SK-N-SH (cell line): ENCODE measurements around the gene GNPAT. TPM values are rescaled to one million over a fixed set of nuclear protein-coding genes. Genes with fewer than 3 reads are reported as not detected.

Experiments
- CTCF ChIA-PET: fragments of 300-600, 350-600 bp; formaldehyde crosslinking; extraction: SDS; loops from one replicate; lab custom pipeline; 2021; lab: Yijun Ruan, JAX
- POLR2A ChIA-PET: fragments of 350-600 bp; sonication (Branson Sonifier 250); formaldehyde crosslinking; extraction: SDS; loops from one replicate; lab custom pipeline; 2020; ENCODE audit warnings: antibody characterized with exemption, inconsistent platforms; lab: Yijun Ruan, JAX
- DNase-seq: peaks from one replicate; pipeline ENCODE4 v3.0.0; 2012
- H2AFZ ChIP-seq: fragments of 200-600 bp; sonication (generic); 2 replicates; pipeline ENCODE4 v1.8.1; 2016; ENCODE audit warnings: antibody characterized with exemption, mild to moderate bottlenecking, low read depth
- H3F3A ChIP-seq: fragments of 200-600 bp; sonication (generic); replicated peaks from 2 replicates; pipeline ENCODE3; 2016; ENCODE audit warnings: antibody characterized with exemption, mild to moderate bottlenecking; ENCODE audit not compliant: insufficient read depth
- H3K27ac ChIP-seq, 2 experiments: fragments of 200-500 bp in 1 of 2; fragments of 200-600 bp in 1 of 2; sonication (Bioruptor generic) in 1 of 2; sonication (generic), shearing (Covaris generic) in 1 of 2; 2 replicates each; pipeline versions ENCODE4 v1.5.1 to v1.6.1; 2014 to 2016; ENCODE audit warnings: low read depth in 2 of 2, inconsistent platforms in 1 of 2, low read length in 1 of 2, mild to moderate bottlenecking in 1 of 2, mixed read lengths in 1 of 2
- H3K27me3 ChIP-seq: fragments of 200-600 bp; sonication (generic), shearing (Covaris generic); 2 replicates; pipeline ENCODE4 v1.6.1; 2016; ENCODE audit warnings: mixed run types; ENCODE audit not compliant: insufficient read depth
- H3K36me3 ChIP-seq, 2 experiments: fragments of 200-500 bp in 1 of 2; fragments of 200-600 bp in 1 of 2; sonication (Bioruptor generic) in 1 of 2; sonication (generic) in 1 of 2; replicated peaks in 1 of 2; 2 replicates each; pipeline versions ENCODE3 to v1.5.1; 2014 to 2016; ENCODE audit warnings: low read length in 1 of 2, mild to moderate bottlenecking in 1 of 2; ENCODE audit not compliant: insufficient read depth in 2 of 2, control insufficient read depth in 1 of 2
- H3K4me1 ChIP-seq, 2 experiments: fragments of 200-500 bp in 1 of 2; fragments of 200-600 bp in 1 of 2; sonication (Bioruptor generic) in 1 of 2; sonication (generic), shearing (Covaris generic) in 1 of 2; 2 replicates each; pipeline versions ENCODE4 v1.5.1 to v1.6.1; 2014 to 2016; ENCODE audit warnings: low read depth in 1 of 2, low read length in 1 of 2, mixed run types in 1 of 2; ENCODE audit not compliant: insufficient read depth in 2 of 2, control insufficient read depth in 1 of 2
- H3K4me2 ChIP-seq: fragments of 200-600 bp; sonication (generic), shearing (Covaris generic); 2 replicates; pipeline ENCODE4 v1.6.1; 2017; ENCODE audit warnings: mixed run types
- H3K4me3 ChIP-seq, 2 experiments: fragments of 200-500 bp in 1 of 2; fragments of 200-600 bp in 1 of 2; sonication (Bioruptor generic) in 1 of 2; sonication (generic), shearing (Covaris generic) in 1 of 2; 2 replicates each; pipeline versions ENCODE4 v1.5.1 to v1.8.1; 2014 to 2016; ENCODE audit warnings: low read depth in 2 of 2, inconsistent platforms in 1 of 2, low read length in 1 of 2, mild to moderate bottlenecking in 1 of 2, mixed read lengths in 1 of 2, moderate library complexity in 1 of 2
- H3K79me2 ChIP-seq: fragments of 200-600 bp; sonication (generic); 2 replicates; pipeline ENCODE4 v1.8.1; 2017; ENCODE audit warnings: mild to moderate bottlenecking; ENCODE audit not compliant: insufficient read depth
- H3K9ac ChIP-seq: fragments of 200-600 bp; sonication (generic); 2 replicates; pipeline ENCODE4 v1.6.1; 2017; ENCODE audit warnings: mixed run types
- H3K9me2 ChIP-seq: fragments of 200-600 bp; sonication (generic); 2 replicates; pipeline ENCODE4 v1.6.1; 2017; ENCODE audit warnings: mixed run types
- H3K9me3 ChIP-seq: fragments of 200-600 bp; sonication (generic); 2 replicates; pipeline ENCODE4 v1.6.1; 2017; ENCODE audit warnings: mixed run types, mild to moderate bottlenecking, moderate library complexity
- H4K20me1 ChIP-seq: fragments of 200-600 bp; sonication (generic); 2 replicates; pipeline ENCODE4 v1.6.1; 2017; ENCODE audit warnings: mild to moderate bottlenecking, mixed run types; ENCODE audit not compliant: insufficient read depth
- CHD2 ChIP-seq: fragments of 150-350 bp; IDR thresholded peaks from 2 replicates; pipeline ENCODE4 v1.6.1; 2018; ENCODE audit warnings: low read length; ENCODE audit not compliant: partially characterized antibody
- ELF1 ChIP-seq: IDR thresholded peaks from 2 replicates; pipeline ENCODE4 v1.4.0; 2012
- EP300 ChIP-seq, 2 experiments: IDR thresholded peaks; 2 replicates each; pipeline versions ENCODE4 v1.4.0 to v1.6.1; 2012; ENCODE audit warnings: borderline replicate concordance in 1 of 2, low read depth in 1 of 2, low read length in 1 of 2
- EZH2phosphoT487 ChIP-seq: fragments of 200-600 bp; sonication (generic); IDR thresholded peaks from 2 replicates; pipeline ENCODE4 v1.6.1; 2017; ENCODE audit warnings: low read depth, mixed run types, mild to moderate bottlenecking, antibody characterized with exemption, moderate library complexity, borderline replicate concordance
- FOXJ3 ChIP-seq: sonication (generic); formaldehyde crosslinking; IDR thresholded peaks from 2 replicates; pipeline ENCODE4 v1.5.1; 2020; ENCODE audit warnings: mild to moderate bottlenecking, missing genetic modification reagents
- FOXM1 ChIP-seq: IDR thresholded peaks from 2 replicates; pipeline ENCODE4 v1.4.0; 2012; ENCODE audit warnings: low read depth, mild to moderate bottlenecking
- GABPA ChIP-seq: IDR thresholded peaks from 2 replicates; pipeline ENCODE4 v1.4.0; 2012; ENCODE audit warnings: low read depth, mild to moderate bottlenecking
- GATA2 ChIP-seq: sonication (generic); formaldehyde crosslinking; IDR thresholded peaks from 2 replicates; pipeline ENCODE4 v1.5.0; 2020; ENCODE audit warnings: mild to moderate bottlenecking, missing genetic modification reagents
- JUND ChIP-seq: IDR thresholded peaks from 2 replicates; pipeline ENCODE4 v1.4.0; 2012
- MXI1 ChIP-seq: IDR thresholded peaks from 2 replicates; pipeline ENCODE4 v1.6.1; 2012; ENCODE audit warnings: mild to moderate bottlenecking, low read depth, low read length, improper control_type of control experiment
- NRF1 ChIP-seq: IDR thresholded peaks from 2 replicates; pipeline ENCODE4 v1.6.1; 2012; ENCODE audit warnings: low read depth, mild to moderate bottlenecking, low read length
- RAD21 ChIP-seq: IDR thresholded peaks from 2 replicates; pipeline ENCODE4 v1.6.1; 2012; ENCODE audit warnings: mild to moderate bottlenecking, low read length
- RXRA ChIP-seq: IDR thresholded peaks from 2 replicates; pipeline ENCODE4 v1.4.0; 2012; ENCODE audit warnings: low read depth, mild to moderate bottlenecking, borderline replicate concordance
- TAF1 ChIP-seq: IDR thresholded peaks from 2 replicates; pipeline ENCODE4 v1.6.1; 2012; ENCODE audit warnings: low read depth, mild to moderate bottlenecking, low read length, moderate library complexity, borderline replicate concordance
- TEAD4 ChIP-seq: IDR thresholded peaks from 2 replicates; pipeline ENCODE4 v1.4.0; 2012; ENCODE audit warnings: mild to moderate bottlenecking, borderline replicate concordance; ENCODE audit not compliant: insufficient read depth
- YY1 ChIP-seq: IDR thresholded peaks from 2 replicates; pipeline ENCODE4 v1.4.0; 2012; ENCODE audit warnings: low read depth, mild to moderate bottlenecking
- WGBS: methylation state at CpG from one replicate; pipeline ENCODE4 v1.1.6; 2017; ENCODE audit warnings: low lambda C conversion rate; 5-methylcytosine and 5-hydroxymethylcytosine counted together
- polyA plus RNA-seq, 3 experiments: library from polyadenylated mRNA; depleted of rRNA; stranded (reverse); fragments of >200 nt; gene quantifications; 2 replicates each; pipeline ENCODE4 v1.2.3, GENCODE V29; 2012
- TF ChIP-seq, protein P1 (sequence below): IDR thresholded peaks from 2 replicates; pipeline ENCODE4 v1.4.0; 2012; ENCODE audit warnings: low read depth, borderline replicate concordance
- TF ChIP-seq, protein P2 (sequence below): IDR thresholded peaks from 2 replicates; pipeline ENCODE4 v1.6.1; 2012; ENCODE audit warnings: mild to moderate bottlenecking, low read depth, low read length, moderate library complexity

Gene GNPAT
- polyA plus RNA-seq, 1 of the 3 experiments (the other 2 are of a cell fraction), result 14.7 TPM

DNA sequence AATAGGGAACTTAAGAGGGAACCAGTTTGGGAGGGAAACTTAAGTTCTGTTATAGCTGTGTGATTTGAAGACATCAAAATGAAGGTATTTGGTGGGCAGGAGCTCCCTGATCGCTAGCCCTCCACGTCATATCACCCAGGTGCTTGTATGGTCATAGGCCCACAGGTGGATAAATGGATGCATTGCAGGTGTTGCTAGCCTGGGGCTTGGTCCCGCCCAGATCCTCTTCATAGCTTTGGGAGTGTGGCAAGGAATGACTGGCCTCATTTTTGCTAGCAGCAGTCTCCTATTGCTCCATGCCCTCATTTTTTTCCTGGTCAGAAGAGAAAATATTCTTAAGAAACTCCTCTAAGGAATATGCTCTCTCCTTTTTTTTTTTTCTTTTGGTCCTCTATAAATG is 11.3 kb downstream of the GNPAT start:
- TF ChIP-seq TEAD4, result no peak
- peaks cover 25 to 27% of the 10 kb centered on the region in 2 experiments for H3K36me3 ChIP-seq
- ChIA-PET CTCF (no interaction called here), POLR2A (no interaction called here)
- no peaks in the 10 kb centered on the region for H3F3A ChIP-seq
- H4K20me1 ChIP-seq, result no peaks in the 10 kb centered on the region
- H3K79me2 ChIP-seq, result peaks cover 23% of the 10 kb centered on the region; the same call in 1 of the 2 replicates
- H3K4me1 ChIP-seq, result no peaks in the 10 kb centered on the region
- WGBS, result 88% methylated on average over 3 of the region's 3 CpGs
- no peak overlapping the region for H3K4me3 ChIP-seq
- no peak overlapping the region for H3K4me2 ChIP-seq
- H3K9me3 ChIP-seq, result no peaks in the 10 kb centered on the region
- H2AFZ ChIP-seq, result no peak overlapping the region
- no peak for DNase-seq
- no peaks in the 10 kb centered on the region for H3K9me2 ChIP-seq
- H3K27me3 ChIP-seq, result no peaks in the 10 kb centered on the region
- no peak overlapping the region for H3K27ac ChIP-seq
- no peak overlapping the region for H3K9ac ChIP-seq

DNA sequence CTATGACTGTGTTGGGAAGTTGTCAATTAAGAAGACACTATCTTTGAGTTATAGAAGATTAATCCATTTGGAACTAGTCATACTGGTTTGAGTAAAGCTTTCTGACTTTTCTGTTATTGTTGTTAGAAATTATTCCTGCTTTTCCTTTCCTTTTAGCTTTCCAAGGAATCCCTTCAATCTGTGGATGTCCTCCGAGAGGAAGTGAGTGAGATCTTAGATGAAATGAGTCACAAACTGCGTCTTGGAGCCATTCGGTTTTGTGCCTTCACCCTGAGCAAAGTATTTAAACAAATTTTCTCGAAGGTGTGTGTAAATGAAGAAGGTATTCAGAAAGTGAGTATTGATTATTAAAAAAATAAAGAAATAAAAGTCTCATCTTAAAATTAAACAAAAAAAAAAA is 19.3 kb downstream of the GNPAT start:
- H3K4me2 ChIP-seq, result no peak overlapping the region
- no peak for TF ChIP-seq FOXM1
- no peak for TF ChIP-seq TAF1
- TF ChIP-seq, protein P1, sequence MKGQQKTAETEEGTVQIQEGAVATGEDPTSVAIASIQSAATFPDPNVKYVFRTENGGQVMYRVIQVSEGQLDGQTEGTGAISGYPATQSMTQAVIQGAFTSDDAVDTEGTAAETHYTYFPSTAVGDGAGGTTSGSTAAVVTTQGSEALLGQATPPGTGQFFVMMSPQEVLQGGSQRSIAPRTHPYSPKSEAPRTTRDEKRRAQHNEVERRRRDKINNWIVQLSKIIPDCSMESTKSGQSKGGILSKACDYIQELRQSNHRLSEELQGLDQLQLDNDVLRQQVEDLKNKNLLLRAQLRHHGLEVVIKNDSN, result no peak
- no peak for TF ChIP-seq GABPA
- TF ChIP-seq CHD2, result no peak
- no peak for TF ChIP-seq EZH2phosphoT487
- no peak for TF ChIP-seq JUND
- TF ChIP-seq MXI1, result no peak
- no peak for TF ChIP-seq YY1
- no peak for TF ChIP-seq TEAD4
- TF ChIP-seq NRF1, result no peak
- CTCF ChIA-PET, result no interaction called here
- peaks cover 69 to 73% of the 10 kb centered on the region in 2 experiments for H3K36me3 ChIP-seq
- H3K27me3 ChIP-seq, result no peaks in the 10 kb centered on the region
- H3K9me2 ChIP-seq, result no peaks in the 10 kb centered on the region
- POLR2A ChIA-PET, result no interaction called here
- H3K9ac ChIP-seq, result no peak overlapping the region
- no peaks in the 10 kb centered on the region for H4K20me1 ChIP-seq
- no peaks in the 10 kb centered on the region for H3K4me1 ChIP-seq
- H3K79me2 ChIP-seq, result no peaks in the 10 kb centered on the region
- DNase-seq, result no peak
- no peak overlapping the region for H3K27ac ChIP-seq
- no peaks in the 10 kb centered on the region for H3K9me3 ChIP-seq
- no peak overlapping the region for H2AFZ ChIP-seq
- no peaks in the 10 kb centered on the region for H3F3A ChIP-seq
- 83% methylated on average over 4 of the region's 4 CpGs for WGBS
- no peak overlapping the region for H3K4me3 ChIP-seq

DNA sequence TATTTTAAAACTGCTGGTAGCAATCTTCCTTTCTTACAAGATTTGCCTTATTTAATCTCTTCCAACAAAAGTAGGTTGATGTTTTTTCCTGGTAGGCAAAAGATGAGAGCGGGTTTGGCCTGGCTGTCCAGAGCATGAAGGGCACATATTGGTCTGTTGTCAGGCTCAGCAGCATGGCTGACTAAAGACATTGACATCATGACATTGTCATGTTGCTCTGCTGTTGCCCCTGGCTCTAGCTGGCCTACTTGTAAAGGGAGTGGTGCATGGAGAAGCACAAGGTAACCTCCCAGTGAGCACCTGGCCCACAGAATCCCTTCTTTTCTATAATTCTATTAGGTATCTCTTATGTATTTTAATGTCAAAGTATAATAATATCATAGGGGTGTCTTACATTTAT is 23.6 kb downstream of the GNPAT start:
- no peaks in the 10 kb centered on the region for H4K20me1 ChIP-seq
- H3K4me1 ChIP-seq, result no peaks in the 10 kb centered on the region
- H3K9me3 ChIP-seq, result no peaks in the 10 kb centered on the region
- no peak for DNase-seq
- ChIA-PET CTCF (no interaction called here), POLR2A (interaction anchor here (0.7 kb wide), 1 partner anchor 156 kb away, joined by 3 read pairs; no protein-coding TSS in a partner anchor)
- H3K4me2 ChIP-seq, result no peak overlapping the region
- peaks cover 54 to 83% of the 10 kb centered on the region in 2 experiments for H3K36me3 ChIP-seq
- no peaks in the 10 kb centered on the region for H3K27me3 ChIP-seq
- H3K79me2 ChIP-seq, result no peaks in the 10 kb centered on the region
- H3K9me2 ChIP-seq, result no peaks in the 10 kb centered on the region
- no peak for TF ChIP-seq GABPA
- no peak for TF ChIP-seq GATA2 (CRISPR knock-in tag)
- TF ChIP-seq FOXJ3 (CRISPR knock-in tag), result no peak
- no peak for TF ChIP-seq RXRA
- TF ChIP-seq, protein P1, result no peak
- no peak for TF ChIP-seq FOXM1
- no peak for TF ChIP-seq JUND
- TF ChIP-seq EP300 (IDR thresholded peaks at IDR 0.05; ENCODE audit: borderline replicate concordance in 1 of 2, low read depth in 1 of 2, low read length in 1 of 2), result no peak
- TF ChIP-seq ELF1, result no peak
- TF ChIP-seq, protein P2, sequence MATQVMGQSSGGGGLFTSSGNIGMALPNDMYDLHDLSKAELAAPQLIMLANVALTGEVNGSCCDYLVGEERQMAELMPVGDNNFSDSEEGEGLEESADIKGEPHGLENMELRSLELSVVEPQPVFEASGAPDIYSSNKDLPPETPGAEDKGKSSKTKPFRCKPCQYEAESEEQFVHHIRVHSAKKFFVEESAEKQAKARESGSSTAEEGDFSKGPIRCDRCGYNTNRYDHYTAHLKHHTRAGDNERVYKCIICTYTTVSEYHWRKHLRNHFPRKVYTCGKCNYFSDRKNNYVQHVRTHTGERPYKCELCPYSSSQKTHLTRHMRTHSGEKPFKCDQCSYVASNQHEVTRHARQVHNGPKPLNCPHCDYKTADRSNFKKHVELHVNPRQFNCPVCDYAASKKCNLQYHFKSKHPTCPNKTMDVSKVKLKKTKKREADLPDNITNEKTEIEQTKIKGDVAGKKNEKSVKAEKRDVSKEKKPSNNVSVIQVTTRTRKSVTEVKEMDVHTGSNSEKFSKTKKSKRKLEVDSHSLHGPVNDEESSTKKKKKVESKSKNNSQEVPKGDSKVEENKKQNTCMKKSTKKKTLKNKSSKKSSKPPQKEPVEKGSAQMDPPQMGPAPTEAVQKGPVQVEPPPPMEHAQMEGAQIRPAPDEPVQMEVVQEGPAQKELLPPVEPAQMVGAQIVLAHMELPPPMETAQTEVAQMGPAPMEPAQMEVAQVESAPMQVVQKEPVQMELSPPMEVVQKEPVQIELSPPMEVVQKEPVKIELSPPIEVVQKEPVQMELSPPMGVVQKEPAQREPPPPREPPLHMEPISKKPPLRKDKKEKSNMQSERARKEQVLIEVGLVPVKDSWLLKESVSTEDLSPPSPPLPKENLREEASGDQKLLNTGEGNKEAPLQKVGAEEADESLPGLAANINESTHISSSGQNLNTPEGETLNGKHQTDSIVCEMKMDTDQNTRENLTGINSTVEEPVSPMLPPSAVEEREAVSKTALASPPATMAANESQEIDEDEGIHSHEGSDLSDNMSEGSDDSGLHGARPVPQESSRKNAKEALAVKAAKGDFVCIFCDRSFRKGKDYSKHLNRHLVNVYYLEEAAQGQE, result no peak
- TF ChIP-seq RAD21, result no peak
- TF ChIP-seq MXI1, result no peak
- TF ChIP-seq NRF1, result no peak
- no peaks in the 10 kb centered on the region for H3F3A ChIP-seq
- H2AFZ ChIP-seq, result no peak overlapping the region
- no peak overlapping the region for H3K9ac ChIP-seq
- 92% methylated on average over 1 of the region's 1 CpG for WGBS
- no peak overlapping the region for H3K4me3 ChIP-seq
- H3K27ac ChIP-seq, result no peak overlapping the region
